Measurements from ENCODE around the gene ZDHHC1. TPM values are rescaled to one million over a fixed set of nuclear protein-coding genes. Genes with fewer than 3 reads are reported as not detected.

The ZDHHC1 gene
- total and polyA plus RNA-seq, 4 donors: 0.33 to 1.6 (median 1.1) TPM

GRCh38 chr16:67388591-67388990 lies 27.7 kb downstream of the ZDHHC1 start:
- no peak for DNase-seq (ENCODE audit: low spot score)
- H3K36me3 ChIP-seq (ENCODE audit: control insufficient read depth in 4 of 4, insufficient read depth in 3 of 4, low read depth in 1 of 4, low read length in 3 of 4): no peaks in the 10 kb centered on the region
- TF ChIP-seq EGR1 (IDR thresholded peaks at IDR 0.05; ENCODE audit: low read depth in 2 of 2) (no peak), RAD21 (IDR thresholded peaks at IDR 0.05) (no peak), TAF1 (conservative IDR thresholded peaks at IDR 0.05) (no peak)
- no peak overlapping the region for H3K9ac ChIP-seq (ENCODE audit: low read depth in 1 of 2, low read length in 2 of 2)
- 97% methylated on average over 2 of the region's 2 CpGs for WGBS
- H3K4me1 ChIP-seq (ENCODE audit: control insufficient read depth in 4 of 4, insufficient read depth in 4 of 4, low read length in 3 of 4): peaks cover 0 to 8% (median 0%) of the 10 kb centered on the region in 4 donors
- no peaks in the 10 kb centered on the region for H3K27me3 ChIP-seq (ENCODE audit: control insufficient read depth in 4 of 4, insufficient read depth in 4 of 4, low read length in 3 of 4)
- H3K9me3 ChIP-seq (ENCODE audit: control insufficient read depth in 4 of 4, low read length in 3 of 4): no peaks in the 10 kb centered on the region
- no peak overlapping the region for H3K27ac ChIP-seq (ENCODE audit: low read depth in 1 of 2, low read length in 2 of 2)
- no peak overlapping the region for H3K4me3 ChIP-seq (ENCODE audit: low read depth in 1 of 3, low read length in 3 of 3)

DNA sequence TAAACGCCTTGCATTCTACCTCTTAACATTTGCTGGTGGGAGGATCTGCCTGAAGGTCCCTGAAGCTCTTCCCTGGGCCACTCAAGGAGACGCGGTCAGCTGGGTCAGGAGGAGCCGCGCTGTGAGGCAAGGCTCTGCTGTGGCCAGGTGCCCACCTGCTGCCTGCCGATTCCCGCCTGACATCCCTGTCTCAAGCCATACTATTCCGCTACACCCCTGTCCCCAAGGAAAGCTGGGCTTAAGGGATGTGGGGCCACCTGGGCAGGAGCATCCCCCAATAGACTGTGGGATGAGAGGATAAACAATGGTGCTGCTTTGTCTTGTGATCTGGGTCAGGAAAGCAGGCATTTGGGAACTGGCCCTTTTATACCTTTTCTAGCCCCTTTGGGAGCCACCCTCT lies 28.1 kb downstream of the ZDHHC1 start:
- Histone ChIP-seq H3K9me3 (ENCODE audit: control insufficient read depth in 4 of 4, low read length in 3 of 4) (no peaks in the 10 kb centered on the region), H3K27ac (ENCODE audit: low read depth in 1 of 2, low read length in 2 of 2) (no peak overlapping the region), H3K27me3 (ENCODE audit: control insufficient read depth in 4 of 4, insufficient read depth in 4 of 4, low read length in 3 of 4) (no peaks in the 10 kb centered on the region), H3K4me1 (ENCODE audit: control insufficient read depth in 4 of 4, insufficient read depth in 4 of 4, low read length in 3 of 4) (peaks cover 0 to 6% (median 0%) of the 10 kb centered on the region in 4 donors), H3K36me3 (ENCODE audit: control insufficient read depth in 4 of 4, insufficient read depth in 3 of 4, low read depth in 1 of 4, low read length in 3 of 4) (no peaks in the 10 kb centered on the region), H3K9ac (ENCODE audit: low read depth in 1 of 2, low read length in 2 of 2) (no peak overlapping the region), H3K4me3 (ENCODE audit: low read depth in 1 of 3, low read length in 3 of 3) (no peak overlapping the region)
- no peak for DNase-seq (ENCODE audit: low spot score)
- 90% methylated on average over 8 of the region's 8 CpGs for WGBS
- TF ChIP-seq, protein P1, sequence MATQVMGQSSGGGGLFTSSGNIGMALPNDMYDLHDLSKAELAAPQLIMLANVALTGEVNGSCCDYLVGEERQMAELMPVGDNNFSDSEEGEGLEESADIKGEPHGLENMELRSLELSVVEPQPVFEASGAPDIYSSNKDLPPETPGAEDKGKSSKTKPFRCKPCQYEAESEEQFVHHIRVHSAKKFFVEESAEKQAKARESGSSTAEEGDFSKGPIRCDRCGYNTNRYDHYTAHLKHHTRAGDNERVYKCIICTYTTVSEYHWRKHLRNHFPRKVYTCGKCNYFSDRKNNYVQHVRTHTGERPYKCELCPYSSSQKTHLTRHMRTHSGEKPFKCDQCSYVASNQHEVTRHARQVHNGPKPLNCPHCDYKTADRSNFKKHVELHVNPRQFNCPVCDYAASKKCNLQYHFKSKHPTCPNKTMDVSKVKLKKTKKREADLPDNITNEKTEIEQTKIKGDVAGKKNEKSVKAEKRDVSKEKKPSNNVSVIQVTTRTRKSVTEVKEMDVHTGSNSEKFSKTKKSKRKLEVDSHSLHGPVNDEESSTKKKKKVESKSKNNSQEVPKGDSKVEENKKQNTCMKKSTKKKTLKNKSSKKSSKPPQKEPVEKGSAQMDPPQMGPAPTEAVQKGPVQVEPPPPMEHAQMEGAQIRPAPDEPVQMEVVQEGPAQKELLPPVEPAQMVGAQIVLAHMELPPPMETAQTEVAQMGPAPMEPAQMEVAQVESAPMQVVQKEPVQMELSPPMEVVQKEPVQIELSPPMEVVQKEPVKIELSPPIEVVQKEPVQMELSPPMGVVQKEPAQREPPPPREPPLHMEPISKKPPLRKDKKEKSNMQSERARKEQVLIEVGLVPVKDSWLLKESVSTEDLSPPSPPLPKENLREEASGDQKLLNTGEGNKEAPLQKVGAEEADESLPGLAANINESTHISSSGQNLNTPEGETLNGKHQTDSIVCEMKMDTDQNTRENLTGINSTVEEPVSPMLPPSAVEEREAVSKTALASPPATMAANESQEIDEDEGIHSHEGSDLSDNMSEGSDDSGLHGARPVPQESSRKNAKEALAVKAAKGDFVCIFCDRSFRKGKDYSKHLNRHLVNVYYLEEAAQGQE (IDR thresholded peaks at IDR 0.05): no peak
- no peak for TF ChIP-seq NR2F2 (IDR thresholded peaks at IDR 0.05)
- TF ChIP-seq FOXA2 (IDR thresholded peaks at IDR 0.05): no peak
- TF ChIP-seq MAX (IDR thresholded peaks at IDR 0.05): no peak
- TF ChIP-seq YY1 (IDR thresholded peaks at IDR 0.05): no peak
- no peak for TF ChIP-seq SP1 (IDR thresholded peaks at IDR 0.05)
- no peak for TF ChIP-seq RXRA (IDR thresholded peaks at IDR 0.05)
- no peak for TF ChIP-seq RAD21 (IDR thresholded peaks at IDR 0.05)
- TF ChIP-seq GABPA (IDR thresholded peaks at IDR 0.05 in 1 of 2, conservative IDR thresholded peaks at IDR 0.05 in 1 of 2): no peak
- TF ChIP-seq JUND (IDR thresholded peaks at IDR 0.05): no peak

DNA sequence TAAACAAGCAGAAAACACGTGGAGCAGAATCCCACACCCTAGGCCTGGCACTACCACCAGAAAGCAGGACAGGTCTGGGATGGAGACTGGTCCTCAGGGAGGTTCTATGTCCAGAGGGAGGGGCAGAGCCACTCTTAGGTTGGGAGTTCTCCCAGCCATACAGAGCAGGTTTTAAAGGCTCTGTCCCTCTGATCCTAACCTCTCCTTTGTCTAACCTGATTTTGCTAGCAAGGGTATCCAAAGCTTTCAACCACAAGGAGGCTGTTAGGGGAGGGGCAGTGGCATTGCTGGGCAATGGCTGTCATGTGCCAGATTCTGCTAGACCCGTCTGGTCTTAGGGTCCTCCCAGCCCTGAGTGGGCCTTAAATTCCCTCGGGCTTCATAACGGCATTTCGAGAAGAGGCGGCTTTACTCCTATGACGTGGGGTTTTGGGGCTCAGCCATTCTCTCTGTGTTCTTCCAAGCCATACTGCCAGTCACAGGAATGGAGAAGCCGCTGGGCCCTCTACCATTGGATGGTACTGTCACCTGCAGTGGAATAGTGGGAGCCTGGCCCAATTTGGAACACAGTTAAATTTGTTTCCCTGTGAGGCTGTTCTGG lies 28.7 kb downstream of the ZDHHC1 start:
- no peak for DNase-seq (ENCODE audit: low spot score)
- H3K27ac ChIP-seq (ENCODE audit: low read depth in 1 of 2, low read length in 2 of 2): no peak overlapping the region

More for the DNA sequence above, 28.7 kb downstream of the ZDHHC1 start:
- Histone ChIP-seq H3K36me3 (ENCODE audit: control insufficient read depth in 4 of 4, insufficient read depth in 3 of 4, low read depth in 1 of 4, low read length in 3 of 4) (no peaks in the 10 kb centered on the region), H3K4me1 (ENCODE audit: control insufficient read depth in 4 of 4, insufficient read depth in 4 of 4, low read length in 3 of 4) (peaks cover 0 to 4% (median 0%) of the 10 kb centered on the region in 4 donors), H3K4me3 (ENCODE audit: low read depth in 1 of 3, low read length in 3 of 3) (no peak overlapping the region), H3K9me3 (ENCODE audit: control insufficient read depth in 4 of 4, low read length in 3 of 4) (no peaks in the 10 kb centered on the region), H3K27me3 (ENCODE audit: control insufficient read depth in 4 of 4, insufficient read depth in 4 of 4, low read length in 3 of 4) (no peaks in the 10 kb centered on the region), H3K9ac (ENCODE audit: low read depth in 1 of 2, low read length in 2 of 2) (no peak overlapping the region)
- WGBS: 84% methylated on average over 8 of the region's 8 CpGs
- TF ChIP-seq NR2F2 (IDR thresholded peaks at IDR 0.05) (no peak), RAD21 (IDR thresholded peaks at IDR 0.05) (no peak), GABPA (IDR thresholded peaks at IDR 0.05 in 1 of 2, conservative IDR thresholded peaks at IDR 0.05 in 1 of 2) (no peak), HNF4G (IDR thresholded peaks at IDR 0.05) (no peak), HNF4A (conservative IDR thresholded peaks at IDR 0.05) (no peak), TAF1 (conservative IDR thresholded peaks at IDR 0.05) (no peak), FOXA1 (IDR thresholded peaks at IDR 0.05) (no peak), RXRA (IDR thresholded peaks at IDR 0.05) (no peak), JUND (IDR thresholded peaks at IDR 0.05) (no peak), MAX (IDR thresholded peaks at IDR 0.05) (no peak), FOXA2 (IDR thresholded peaks at IDR 0.05) (no peak), EGR1 (IDR thresholded peaks at IDR 0.05; ENCODE audit: low read depth in 2 of 2) (no peak)
- TF ChIP-seq, protein P2, sequence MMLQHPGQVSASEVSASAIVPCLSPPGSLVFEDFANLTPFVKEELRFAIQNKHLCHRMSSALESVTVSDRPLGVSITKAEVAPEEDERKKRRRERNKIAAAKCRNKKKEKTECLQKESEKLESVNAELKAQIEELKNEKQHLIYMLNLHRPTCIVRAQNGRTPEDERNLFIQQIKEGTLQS (IDR thresholded peaks at IDR 0.05): no peak
- TF ChIP-seq, protein P3, sequence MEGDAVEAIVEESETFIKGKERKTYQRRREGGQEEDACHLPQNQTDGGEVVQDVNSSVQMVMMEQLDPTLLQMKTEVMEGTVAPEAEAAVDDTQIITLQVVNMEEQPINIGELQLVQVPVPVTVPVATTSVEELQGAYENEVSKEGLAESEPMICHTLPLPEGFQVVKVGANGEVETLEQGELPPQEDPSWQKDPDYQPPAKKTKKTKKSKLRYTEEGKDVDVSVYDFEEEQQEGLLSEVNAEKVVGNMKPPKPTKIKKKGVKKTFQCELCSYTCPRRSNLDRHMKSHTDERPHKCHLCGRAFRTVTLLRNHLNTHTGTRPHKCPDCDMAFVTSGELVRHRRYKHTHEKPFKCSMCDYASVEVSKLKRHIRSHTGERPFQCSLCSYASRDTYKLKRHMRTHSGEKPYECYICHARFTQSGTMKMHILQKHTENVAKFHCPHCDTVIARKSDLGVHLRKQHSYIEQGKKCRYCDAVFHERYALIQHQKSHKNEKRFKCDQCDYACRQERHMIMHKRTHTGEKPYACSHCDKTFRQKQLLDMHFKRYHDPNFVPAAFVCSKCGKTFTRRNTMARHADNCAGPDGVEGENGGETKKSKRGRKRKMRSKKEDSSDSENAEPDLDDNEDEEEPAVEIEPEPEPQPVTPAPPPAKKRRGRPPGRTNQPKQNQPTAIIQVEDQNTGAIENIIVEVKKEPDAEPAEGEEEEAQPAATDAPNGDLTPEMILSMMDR (IDR thresholded peaks at IDR 0.05; ENCODE audit: low read depth, low read length, missing input control): no peak
- TF ChIP-seq, protein P1 (IDR thresholded peaks at IDR 0.05): no peak
